BJ (cell line): ENCODE data around the gene PLIN1. TPM values are rescaled to one million over a fixed set of nuclear protein-coding genes. Genes with fewer than 3 reads are reported as not detected.

Experiments
- CTCF ChIA-PET: fragments of 350-600 bp; formaldehyde crosslinking; extraction: SDS; loops from one replicate; lab custom pipeline; 2021; ENCODE audit warnings: antibody characterized with exemption, inconsistent platforms; lab: Yijun Ruan, JAX
- POLR2A ChIA-PET: fragments of 300-600 bp; sonication (Branson Sonifier 250); formaldehyde crosslinking; extraction: SDS; loops from one replicate; lab custom pipeline; 2021; ENCODE audit warnings: antibody characterized with exemption; lab: Charles Lee
- DNase-seq: peaks from one replicate; pipeline ENCODE4 v3.0.0-alpha.2; 2011; ENCODE audit warnings: low read depth
- H3K27me3 ChIP-seq: 2 replicates; pipeline ENCODE4 v1.6.0; 2011; ENCODE audit warnings: low read length; ENCODE audit not compliant: control insufficient read depth, insufficient read depth
- H3K36me3 ChIP-seq: 2 replicates; pipeline ENCODE4 v1.5.1; 2011; ENCODE audit warnings: low read length; ENCODE audit not compliant: control insufficient read depth, insufficient read depth
- H3K4me3 ChIP-seq: 2 replicates; pipeline ENCODE4 v1.5.1; 2011; ENCODE audit warnings: low read depth, mild to moderate bottlenecking, control low read depth, low read length
- CTCF ChIP-seq: IDR thresholded peaks from 2 replicates; pipeline ENCODE4 v1.5.1; 2011; ENCODE audit warnings: low read depth, mild to moderate bottlenecking, control low read depth, inconsistent platforms, low read length, moderate library complexity; ENCODE audit not compliant: insufficient read depth
- polyA plus RNA-seq: library from polyadenylated mRNA; depleted of rRNA; stranded (reverse); fragments of >200 nt; gene quantifications from 2 replicates; pipeline ENCODE4 v1.2.3, GENCODE V29; 2011

The PLIN1 gene
- polyA plus RNA-seq, 1 experiment: 0.06 TPM

DNA sequence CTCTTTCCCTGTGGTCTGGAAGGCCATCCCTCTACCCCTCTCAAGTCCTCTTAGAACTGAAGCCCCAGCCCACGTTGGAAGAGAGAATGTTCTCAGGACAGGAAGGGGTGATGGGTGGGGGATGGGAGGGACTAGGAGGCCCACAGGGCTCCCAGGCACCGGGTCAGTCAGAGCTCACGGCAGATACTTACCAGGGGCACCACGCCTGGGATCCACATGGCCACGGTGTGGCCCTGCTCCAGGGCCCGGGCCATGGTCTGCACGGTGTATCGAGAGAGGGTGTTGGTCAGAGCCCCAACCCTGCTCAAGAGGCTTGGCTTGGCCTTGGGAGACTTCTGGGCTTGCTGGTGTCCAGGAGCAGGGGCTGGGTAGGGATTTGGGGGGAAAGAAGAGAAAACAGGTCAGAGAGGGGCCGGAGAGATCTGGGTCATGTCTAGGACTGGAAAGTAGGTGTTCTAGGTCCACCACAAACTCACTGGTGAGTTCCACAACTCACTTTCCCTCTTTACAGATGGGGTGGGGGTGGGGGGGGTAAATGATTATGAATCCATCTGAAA is 9.8 kb downstream of the PLIN1 start:
- no peak for DNase-seq
- H3K4me3 ChIP-seq: no peak overlapping the region
- no peak for TF ChIP-seq CTCF
- ChIA-PET CTCF (no interaction called here), POLR2A (no interaction called here)
- no peaks in the 10 kb centered on the region for H3K36me3 ChIP-seq
- H3K27me3 ChIP-seq: no peaks in the 10 kb centered on the region

DNA sequence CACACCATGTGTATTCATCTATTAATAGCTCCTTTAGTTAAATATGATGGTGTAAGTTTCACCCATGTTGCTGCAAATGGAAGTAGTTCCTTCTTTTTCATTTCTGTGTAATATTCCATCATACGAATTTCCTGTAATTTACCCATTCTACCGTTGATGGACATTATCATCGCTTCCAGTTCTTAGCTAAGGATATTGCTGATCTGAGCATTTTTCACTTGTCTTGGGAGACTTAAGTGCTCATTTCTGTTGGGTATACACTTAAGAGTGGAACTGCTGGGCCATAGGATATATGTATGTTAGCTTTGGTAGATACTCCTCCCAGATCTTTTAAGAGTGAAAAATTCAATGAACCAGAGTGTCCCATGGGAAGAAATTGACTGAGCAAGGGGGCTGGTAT is 11.0 kb downstream of the PLIN1 start:
- POLR2A ChIA-PET: no interaction called here
- no peak for DNase-seq
- no peak for TF ChIP-seq CTCF

DNA sequence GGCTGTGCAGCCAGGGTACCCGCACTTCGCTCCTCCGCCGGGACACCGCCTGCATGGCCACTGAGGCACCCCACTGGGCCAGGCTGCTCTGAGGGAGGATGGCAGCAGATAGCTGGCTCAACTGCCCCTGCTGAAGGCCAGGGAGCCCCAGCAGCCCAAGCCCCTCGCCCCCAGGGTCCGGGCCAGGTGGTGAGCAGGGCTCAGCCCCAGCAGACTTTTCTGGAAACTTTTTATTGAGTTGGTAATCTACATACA is 11.5 kb downstream of the PLIN1 start:
- no peak for TF ChIP-seq CTCF
- H3K4me3 ChIP-seq: no peak overlapping the region
- DNase-seq: no peak
- no peaks in the 10 kb centered on the region for H3K36me3 ChIP-seq
- ChIA-PET CTCF (interaction anchor here (1.0 kb wide), 1 partner anchor 21 kb away, joined by 4 read pairs; no protein-coding TSS in a partner anchor), POLR2A (no interaction called here)
- no peaks in the 10 kb centered on the region for H3K27me3 ChIP-seq

More for the DNA sequence above, 11.0 kb downstream of the PLIN1 start:
- CTCF ChIA-PET: interaction anchor here (0.7 to 1.0 kb wide), 2 partner anchors 21 to 574 kb away, joined by 3 to 4 read pairs; no protein-coding TSS in a partner anchor
- H3K36me3 ChIP-seq: no peaks in the 10 kb centered on the region
- no peaks in the 10 kb centered on the region for H3K27me3 ChIP-seq
- H3K4me3 ChIP-seq: no peak overlapping the region

GRCh38 chr15:89666858-89667705 is 12.1 kb downstream of the PLIN1 start:
- no peak for DNase-seq
- Histone ChIP-seq H3K27me3 (no peaks in the 10 kb centered on the region), H3K4me3 (no peak overlapping the region), H3K36me3 (no peaks in the 10 kb centered on the region)
- CTCF ChIA-PET: interaction anchor here (1.5 kb wide), 1 partner anchor 12 kb away, joined by 3 read pairs; the partner anchor contains the start of gene KIF7
- TF ChIP-seq CTCF: no peak
- POLR2A ChIA-PET: no interaction called here

GRCh38 chr15:89666184-89666857 is 12.8 kb downstream of the PLIN1 start:
- Histone ChIP-seq H3K27me3 (no peaks in the 10 kb centered on the region), H3K36me3 (no peaks in the 10 kb centered on the region), H3K4me3 (no peak overlapping the region)
- ChIA-PET POLR2A (no interaction called here), CTCF (interaction anchor here (0.7 to 1.5 kb wide), 7 partner anchors 8 to 222 kb away, joined by 3 to 4 read pairs (median 3); partner anchors contain the start of gene KIF7)
- no peak for TF ChIP-seq CTCF
- DNase-seq: no peak
